Measurements from ENCODE around the gene PSMG3.

PSMG3 gene

DNA sequence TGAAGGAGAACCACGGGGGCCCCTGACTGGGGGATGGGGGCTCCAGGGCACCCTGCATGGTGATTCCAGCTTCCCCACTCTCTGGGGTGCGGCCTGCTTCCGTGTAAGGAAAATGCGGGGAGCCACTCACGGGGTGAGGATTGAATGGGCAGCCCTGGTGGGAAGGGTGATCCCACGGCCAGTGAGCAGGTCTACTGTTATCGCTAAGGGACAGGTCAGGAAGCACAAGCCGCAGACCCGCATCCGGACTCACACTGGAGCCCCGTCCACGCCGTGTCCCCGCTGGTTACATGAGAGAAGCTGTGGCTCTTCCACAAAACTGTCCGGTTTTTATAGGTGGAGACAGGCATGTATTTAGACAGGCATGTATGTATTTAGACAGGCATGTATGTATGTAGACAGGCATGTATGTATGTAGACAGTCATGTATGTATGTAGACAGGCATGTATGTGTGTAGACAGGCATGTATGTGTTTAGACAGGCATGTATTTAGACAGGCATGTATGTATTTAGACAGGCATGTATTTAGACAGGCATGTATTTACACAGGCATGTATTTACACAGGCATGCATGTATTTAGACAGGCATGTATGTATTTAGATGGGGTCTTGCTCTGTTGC, 5.7 kb downstream of the PSMG3 start:
- Histone ChIP-seq H3K4me1 (ENCODE audit: control insufficient read depth, insufficient read depth, low read length, unreplicated experiment) (peaks cover 35% of the 10 kb centered on the region), H3K36me3 (ENCODE audit: insufficient read depth, low read length) (peaks cover 3% of the 10 kb centered on the region; the same call in 1 of the 2 replicates), H3K4me3 (ENCODE audit: low read depth, low read length) (no peak overlapping the region), H3K79me2 (ENCODE audit: control insufficient read depth, insufficient read depth, low read length, unreplicated experiment) (peaks cover 9% of the 10 kb centered on the region), H2AFZ (ENCODE audit: low read length, unreplicated experiment) (no peak overlapping the region), H3K27me3 (ENCODE audit: insufficient read depth, low read length) (no peaks in the 10 kb centered on the region), H3K27ac (ENCODE audit: low read depth, low read length) (no peak overlapping the region)

DNA sequence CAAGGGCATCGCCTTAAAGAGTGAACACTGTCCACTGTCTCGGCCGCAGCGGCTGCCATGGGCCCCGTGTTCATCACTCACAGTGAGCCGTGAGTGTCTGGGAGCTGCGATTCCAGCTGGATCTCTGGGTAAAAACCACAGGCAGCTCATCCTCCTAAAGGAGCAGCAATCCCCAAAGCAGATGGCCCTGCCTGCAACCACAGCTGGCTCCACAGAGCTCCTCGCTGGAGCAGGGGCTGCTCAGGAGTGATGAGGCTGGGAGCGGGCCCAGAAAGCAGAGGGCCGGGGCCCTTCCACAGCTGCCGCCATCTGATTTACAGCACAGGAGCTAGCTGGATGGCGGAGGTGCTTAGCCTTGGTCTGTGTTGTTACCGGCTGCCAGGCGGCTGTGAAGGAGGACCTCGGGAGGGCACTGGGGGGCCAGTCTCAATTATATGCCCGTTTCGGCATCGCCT, 7.2 kb downstream of the PSMG3 start:
- no peak overlapping the region for H3K4me3 ChIP-seq (ENCODE audit: low read depth, low read length)
- no peak overlapping the region for H3K27ac ChIP-seq (ENCODE audit: low read depth, low read length)
- H3K4me1 ChIP-seq (ENCODE audit: control insufficient read depth, insufficient read depth, low read length, unreplicated experiment), result peaks cover 20% of the 10 kb centered on the region
- H3K79me2 ChIP-seq (ENCODE audit: control insufficient read depth, insufficient read depth, low read length, unreplicated experiment), result no peaks in the 10 kb centered on the region
- no peak overlapping the region for H2AFZ ChIP-seq (ENCODE audit: low read length, unreplicated experiment)
- H3K36me3 ChIP-seq (ENCODE audit: insufficient read depth, low read length), result peaks cover 3% of the 10 kb centered on the region; the same call in 1 of the 2 replicates
- H3K27me3 ChIP-seq (ENCODE audit: insufficient read depth, low read length), result no peaks in the 10 kb centered on the region

- Histone ChIP-seq H2AFZ (ENCODE audit: low read length, unreplicated experiment) (no peak overlapping the region), H3K4me1 (ENCODE audit: control insufficient read depth, insufficient read depth, low read length, unreplicated experiment) (peaks cover 15% of the 10 kb centered on the region), H3K36me3 (ENCODE audit: insufficient read depth, low read length) (peaks cover 3% of the 10 kb centered on the region; the same call in 1 of the 2 replicates), H3K4me3 (ENCODE audit: low read depth, low read length) (no peak overlapping the region), H3K27me3 (ENCODE audit: insufficient read depth, low read length) (no peaks in the 10 kb centered on the region), H3K27ac (ENCODE audit: low read depth, low read length) (no peak overlapping the region), H3K79me2 (ENCODE audit: control insufficient read depth, insufficient read depth, low read length, unreplicated experiment) (no peaks in the 10 kb centered on the region)
Measured at GRCh38 chr7:1562116-1562515, 7.7 kb downstream of the PSMG3 start.

- Histone ChIP-seq H3K36me3 (ENCODE audit: insufficient read depth, low read length) (no peaks in the 10 kb centered on the region), H3K79me2 (ENCODE audit: control insufficient read depth, insufficient read depth, low read length, unreplicated experiment) (no peaks in the 10 kb centered on the region), H2AFZ (ENCODE audit: low read length, unreplicated experiment) (no peak overlapping the region), H3K27ac (ENCODE audit: low read depth, low read length) (no peak overlapping the region), H3K4me3 (ENCODE audit: low read depth, low read length) (no peak overlapping the region), H3K27me3 (ENCODE audit: insufficient read depth, low read length) (no peaks in the 10 kb centered on the region), H3K4me1 (ENCODE audit: control insufficient read depth, insufficient read depth, low read length, unreplicated experiment) (peaks cover 8% of the 10 kb centered on the region)
Measured at GRCh38 chr7:1561036-1561940, 8.5 kb downstream of the PSMG3 start.

DNA sequence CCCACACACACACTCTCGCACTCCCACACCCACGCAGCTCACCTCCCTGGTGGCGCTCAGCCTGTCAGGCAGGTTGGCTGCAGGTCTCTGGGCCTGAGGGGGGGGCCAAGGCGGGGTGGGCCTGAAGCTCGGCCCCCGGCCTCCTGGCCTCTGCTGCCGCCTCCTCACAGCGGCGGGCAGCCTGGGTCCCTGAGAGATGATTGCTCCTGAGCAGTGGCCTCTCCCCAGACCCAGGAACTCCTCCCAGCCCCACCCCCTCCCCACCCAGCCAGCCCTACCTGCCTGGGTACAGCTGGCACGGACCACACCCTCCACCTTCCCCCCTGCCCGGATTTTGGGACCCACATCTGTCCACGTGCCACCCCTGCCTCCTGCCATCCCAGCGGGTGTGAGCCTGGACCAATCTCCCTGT, 9.2 kb downstream of the PSMG3 start:
- no peaks in the 10 kb centered on the region for H3K36me3 ChIP-seq (ENCODE audit: insufficient read depth, low read length)
- H2AFZ ChIP-seq (ENCODE audit: low read length, unreplicated experiment), result no peak overlapping the region

DNA sequence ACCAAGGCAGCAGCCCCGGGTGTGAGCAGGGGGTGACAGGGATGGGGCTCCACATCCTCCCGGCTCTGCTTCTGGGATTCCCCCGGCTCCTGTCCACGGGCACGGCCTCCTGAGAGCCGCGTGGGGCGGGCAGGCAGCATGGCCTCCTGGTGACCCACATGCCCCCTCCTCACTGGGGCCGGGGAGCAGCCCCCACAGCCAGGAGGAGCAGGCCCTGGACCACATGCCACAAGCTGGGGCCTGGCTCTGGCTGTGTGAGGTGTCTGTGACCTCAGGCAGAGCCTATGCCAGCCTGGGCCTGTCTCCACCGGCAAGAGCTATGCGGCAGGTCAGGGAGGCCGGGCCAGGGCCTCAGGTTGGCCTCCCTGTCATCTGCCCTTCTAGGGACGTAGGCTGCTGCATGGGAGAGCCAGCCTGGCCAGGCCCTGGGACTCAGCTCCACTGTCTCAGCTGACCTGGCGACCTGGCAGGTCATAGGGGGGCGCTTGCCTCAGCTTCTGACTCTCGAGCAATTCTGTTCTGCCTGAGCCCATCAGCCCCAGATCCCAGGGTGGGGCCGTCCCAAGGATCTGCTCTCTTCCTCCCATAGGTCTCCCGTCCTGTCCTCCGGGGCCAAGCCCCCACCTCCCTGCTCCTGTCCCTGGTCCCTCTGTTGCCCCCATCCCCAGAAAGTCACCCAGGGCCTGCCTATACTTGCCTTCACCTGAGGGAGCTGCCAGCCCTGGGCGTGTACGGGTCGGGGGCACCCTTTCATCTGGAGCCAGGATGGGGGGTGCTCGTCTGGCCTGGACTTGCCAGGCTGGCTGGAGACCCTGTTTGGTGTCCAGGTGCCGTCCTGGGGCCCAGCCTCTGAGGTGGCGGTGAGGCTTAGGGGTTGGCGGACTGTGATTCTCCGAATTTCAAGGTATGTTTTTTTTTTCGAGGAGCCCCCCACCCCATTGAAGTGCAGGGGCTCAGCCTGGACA, 9.9 kb downstream of the PSMG3 start:
- no peak overlapping the region for H3K27ac ChIP-seq (ENCODE audit: low read depth, low read length)
- no peak overlapping the region for H3K4me3 ChIP-seq (ENCODE audit: low read depth, low read length)
- H3K36me3 ChIP-seq (ENCODE audit: insufficient read depth, low read length), result no peaks in the 10 kb centered on the region
- peaks cover 19% of the 10 kb centered on the region for H3K4me1 ChIP-seq (ENCODE audit: control insufficient read depth, insufficient read depth, low read length, unreplicated experiment)
- no peaks in the 10 kb centered on the region for H3K27me3 ChIP-seq (ENCODE audit: insufficient read depth, low read length)
- no peak overlapping the region for H2AFZ ChIP-seq (ENCODE audit: low read length, unreplicated experiment)
- H3K79me2 ChIP-seq (ENCODE audit: control insufficient read depth, insufficient read depth, low read length, unreplicated experiment), result no peaks in the 10 kb centered on the region

More for the DNA sequence above, 9.2 kb downstream of the PSMG3 start:
- no peaks in the 10 kb centered on the region for H3K79me2 ChIP-seq (ENCODE audit: control insufficient read depth, insufficient read depth, low read length, unreplicated experiment)
- H3K27ac ChIP-seq (ENCODE audit: low read depth, low read length), result no peak overlapping the region
- no peak overlapping the region for H3K4me3 ChIP-seq (ENCODE audit: low read depth, low read length)
- peaks cover 13% of the 10 kb centered on the region for H3K4me1 ChIP-seq (ENCODE audit: control insufficient read depth, insufficient read depth, low read length, unreplicated experiment)
- H3K27me3 ChIP-seq (ENCODE audit: insufficient read depth, low read length), result no peaks in the 10 kb centered on the region

DNA sequence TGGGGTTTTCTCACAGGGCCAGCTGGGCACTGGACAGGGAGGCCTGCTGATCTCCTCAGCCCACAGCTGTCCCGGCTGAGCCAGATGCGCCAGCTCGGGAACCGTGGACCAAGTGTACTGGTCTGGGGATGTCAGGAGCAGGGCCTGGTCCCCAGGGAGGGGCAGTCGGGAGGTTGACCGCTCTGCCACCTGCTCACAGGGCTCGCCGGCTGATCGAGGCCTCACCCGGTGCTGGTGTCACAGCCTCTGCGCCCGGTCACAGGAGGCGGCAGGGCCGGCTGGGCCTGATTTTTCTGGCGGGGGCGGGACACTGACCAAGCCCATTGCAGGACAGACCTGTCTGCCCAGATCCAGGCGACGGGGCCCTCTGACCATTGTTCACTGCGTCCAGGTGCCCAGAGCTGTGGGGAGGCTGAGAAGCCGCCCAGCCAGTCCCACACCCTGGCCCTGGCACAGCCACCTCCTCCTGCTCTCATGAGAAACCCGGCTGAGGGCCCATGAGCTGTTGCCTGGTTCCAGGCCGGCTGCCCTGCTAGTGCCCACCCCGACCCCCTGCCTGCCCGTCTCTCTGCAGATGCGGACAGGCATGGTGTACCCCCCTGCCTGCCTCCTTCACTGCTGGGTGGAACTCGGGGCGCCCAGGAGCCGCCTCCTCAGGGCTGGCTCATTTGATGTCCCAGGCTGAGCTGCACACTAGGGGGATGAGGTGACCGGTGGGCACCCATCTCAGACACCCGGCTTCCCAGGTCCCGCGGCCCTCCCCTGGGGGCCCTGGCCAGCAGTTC, 10.8 kb downstream of the PSMG3 start:
- Histone ChIP-seq H3K79me2 (ENCODE audit: control insufficient read depth, insufficient read depth, low read length, unreplicated experiment) (no peaks in the 10 kb centered on the region), H3K36me3 (ENCODE audit: insufficient read depth, low read length) (no peaks in the 10 kb centered on the region), H3K4me3 (ENCODE audit: low read depth, low read length) (no peak overlapping the region), H3K27me3 (ENCODE audit: insufficient read depth, low read length) (no peaks in the 10 kb centered on the region), H3K4me1 (ENCODE audit: control insufficient read depth, insufficient read depth, low read length, unreplicated experiment) (peaks cover 12% of the 10 kb centered on the region), H3K27ac (ENCODE audit: low read depth, low read length) (no peak overlapping the region), H2AFZ (ENCODE audit: low read length, unreplicated experiment) (no peak overlapping the region)

DNA sequence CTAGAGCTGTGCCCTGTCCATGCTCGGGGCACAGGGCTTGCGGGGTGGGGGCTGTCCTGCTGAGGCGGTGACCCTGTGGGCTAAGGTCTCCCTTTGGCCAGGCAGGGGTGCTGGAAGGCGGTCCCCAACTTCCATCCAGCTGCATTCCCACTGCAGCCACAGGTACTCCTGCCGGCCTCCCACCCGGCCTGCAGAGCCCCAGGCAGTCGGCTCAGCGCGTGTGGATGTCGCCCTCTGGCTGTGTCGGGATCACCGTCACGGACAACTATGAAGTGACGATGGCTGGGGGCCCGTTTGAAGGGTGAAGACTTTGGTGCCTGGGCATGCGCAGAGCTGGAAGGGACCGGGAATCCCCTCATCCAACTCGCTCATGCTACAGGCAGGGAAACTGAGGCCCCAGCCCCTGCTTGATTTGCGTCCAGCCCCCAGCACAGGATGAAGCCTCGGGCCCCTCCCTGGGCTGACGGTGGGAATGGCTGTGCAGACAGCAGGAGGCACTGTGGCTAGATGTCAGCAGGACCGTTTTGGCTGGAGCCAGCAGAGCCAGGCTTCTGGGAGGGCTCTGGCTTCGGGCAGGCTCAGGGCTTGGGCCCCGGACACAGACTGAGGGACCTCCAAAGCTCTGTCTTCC, 11.5 kb downstream of the PSMG3 start:
- Histone ChIP-seq H3K27ac (ENCODE audit: low read depth, low read length) (no peak overlapping the region), H3K4me3 (ENCODE audit: low read depth, low read length) (no peak overlapping the region), H3K4me1 (ENCODE audit: control insufficient read depth, insufficient read depth, low read length, unreplicated experiment) (peaks cover 12% of the 10 kb centered on the region), H3K79me2 (ENCODE audit: control insufficient read depth, insufficient read depth, low read length, unreplicated experiment) (no peaks in the 10 kb centered on the region), H2AFZ (ENCODE audit: low read length, unreplicated experiment) (no peak overlapping the region), H3K36me3 (ENCODE audit: insufficient read depth, low read length) (no peaks in the 10 kb centered on the region), H3K27me3 (ENCODE audit: insufficient read depth, low read length) (no peaks in the 10 kb centered on the region)

GRCh38 chr7:1557771-1558170, 12.1 kb downstream of the PSMG3 start:
- Histone ChIP-seq H3K4me3 (ENCODE audit: low read depth, low read length) (no peak overlapping the region), H3K4me1 (ENCODE audit: control insufficient read depth, insufficient read depth, low read length, unreplicated experiment) (peaks cover 12% of the 10 kb centered on the region), H3K79me2 (ENCODE audit: control insufficient read depth, insufficient read depth, low read length, unreplicated experiment) (no peaks in the 10 kb centered on the region), H3K27ac (ENCODE audit: low read depth, low read length) (no peak overlapping the region), H3K27me3 (ENCODE audit: insufficient read depth, low read length) (no peaks in the 10 kb centered on the region), H3K36me3 (ENCODE audit: insufficient read depth, low read length) (no peaks in the 10 kb centered on the region), H2AFZ (ENCODE audit: low read length, unreplicated experiment) (no peak overlapping the region)
